Activated CD4-positive, alpha-beta T cell treated with anti-CD3 and anti-CD28 coated beads for 4 hours (primary cell): ENCODE data around the gene RAPGEF4.
"Not testable (repeated sequence)": the region's sequence is repeated elsewhere in the genome, so short reads cannot be mapped to it uniquely, and the experiment has no call there.

Experiments used
- DNase-seq, 2 donors: peaks; one replicate each; pipeline ENCODE4 v3.0.0-alpha.2; 2020

Gene RAPGEF4

GRCh38 chr2:172775319-172775718 is 39.7 kb downstream of the RAPGEF4 start:
- no peak for DNase-seq

GRCh38 chr2:172777431-172777830 is 41.8 kb downstream of the RAPGEF4 start:
- no peak for DNase-seq

- DNase-seq = no peak
Measured at GRCh38 chr2:172782506-172783164, 47.0 kb downstream of the RAPGEF4 start.

- DNase-seq = no peak
Measured at GRCh38 chr2:172783165-172783898, 47.7 kb downstream of the RAPGEF4 start.

GRCh38 chr2:172788871-172789270 is 53.2 kb downstream of the RAPGEF4 start:
- no peak for DNase-seq

- no peak for DNase-seq
Measured at GRCh38 chr2:172790404-172790803, 54.8 kb downstream of the RAPGEF4 start.

GRCh38 chr2:172791953-172792352 is 56.3 kb downstream of the RAPGEF4 start:
- DNase-seq = no peak

- no peak for DNase-seq
Measured at GRCh38 chr2:172792711-172793110, 57.1 kb downstream of the RAPGEF4 start.

GRCh38 chr2:172803308-172803707 is 67.7 kb downstream of the RAPGEF4 start:
- not testable (repeated sequence) for DNase-seq

- DNase-seq = no peak
Measured at GRCh38 chr2:172804423-172804822, 68.8 kb downstream of the RAPGEF4 start.

- no peak for DNase-seq
Measured at GRCh38 chr2:172806493-172806892, 70.8 kb downstream of the RAPGEF4 start.

GRCh38 chr2:172806996-172807395 is 71.4 kb downstream of the RAPGEF4 start:
- no peak for DNase-seq

GRCh38 chr2:172808156-172808555 is 72.5 kb downstream of the RAPGEF4 start:
- no peak for DNase-seq

GRCh38 chr2:172811027-172811426 is 75.4 kb downstream of the RAPGEF4 start:
- no peak for DNase-seq

GRCh38 chr2:172812158-172812744 is 76.6 kb downstream of the RAPGEF4 start:
- no peak for DNase-seq

- DNase-seq = no peak
Measured at GRCh38 chr2:172813314-172813888, 77.8 kb downstream of the RAPGEF4 start.

GRCh38 chr2:172817411-172817810 is 81.8 kb downstream of the RAPGEF4 start:
- no peak for DNase-seq

GRCh38 chr2:172819943-172820342 is 84.3 kb downstream of the RAPGEF4 start:
- no peak for DNase-seq

GRCh38 chr2:172821370-172822338 is 86.0 kb downstream of the RAPGEF4 start:
- no peak for DNase-seq

- DNase-seq = no peak
Measured at GRCh38 chr2:172822585-172822984, 86.9 kb downstream of the RAPGEF4 start.

- DNase-seq = no peak
Measured at GRCh38 chr2:172823261-172823850, 87.7 kb downstream of the RAPGEF4 start.

- DNase-seq = no peak
Measured at GRCh38 chr2:172826522-172826921, 90.9 kb downstream of the RAPGEF4 start.
